Measurements from ENCODE around the gene PSRC1. TPM values are rescaled to one million over a fixed set of nuclear protein-coding genes. Genes with fewer than 3 reads are reported as not detected.
"Not testable (repeated sequence)": the region's sequence is repeated elsewhere in the genome, so short reads cannot be mapped to it uniquely, and the experiment has no call there.

The PSRC1 gene
- total RNA-seq, 1 experiment from 2014 or later, result 21.3 TPM

DNA sequence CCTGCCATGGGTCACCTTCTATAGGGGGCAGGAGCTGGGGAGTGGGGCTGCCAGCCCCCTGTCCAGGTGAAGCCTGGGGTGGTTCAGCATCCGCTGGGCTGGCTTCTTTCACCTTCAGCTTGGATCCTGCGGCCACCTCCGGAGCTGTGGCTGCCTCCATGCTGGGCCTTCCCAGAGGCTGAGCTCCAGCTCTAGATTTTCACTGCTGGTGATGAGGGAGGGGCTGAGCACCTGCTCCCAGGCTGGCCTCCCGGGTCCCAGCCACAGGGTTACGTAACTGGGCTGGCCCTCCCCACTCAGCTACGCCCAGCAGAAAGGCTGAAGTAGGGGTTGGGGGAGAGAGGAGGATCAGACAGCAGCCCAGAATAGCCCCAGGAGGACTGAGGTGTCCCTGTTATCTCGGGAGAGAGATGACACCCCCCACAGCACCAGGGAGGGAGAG lies 23.9 kb upstream of the PSRC1 start, which contains the start of gene MYBPHL:
Gene MYBPHL (minus strand): TSS at position 180 of the 442 bp plus-strand sequence. CDS start 20 bp downstream, at position 160.
- intact Hi-C loops (cut with micrococcal nuclease; ENCODE audit: unreplicated experiment), result no loop called here
- no TSS peak for BruUV-seq (replicated peaks)
- no peaks in the 10 kb centered on the region for H3K9me3 Mint-ChIP-seq (ENCODE audit: low read depth, unreplicated experiment)
- DNase-seq, result no peak
- no peak within 1 kb of the TSS for H3K4me3 Mint-ChIP-seq (ENCODE audit: low read depth, unreplicated experiment)
- no peaks in the 10 kb centered on the region for H3K36me3 Mint-ChIP-seq (ENCODE audit: insufficient read depth, unreplicated experiment)
- no peaks in the 10 kb centered on the region for H3K27me3 Mint-ChIP-seq (ENCODE audit: unreplicated experiment)
- H3K27ac Mint-ChIP-seq (ENCODE audit: unreplicated experiment), result no peak within 1 kb of the TSS
- CTCF ChIA-PET, result interaction anchor here (0.6 to 1.0 kb wide), 2 partner anchors 11 to 19 kb away, joined by 3 to 5 read pairs; no protein-coding TSS in a partner anchor
- TF ChIP-seq, protein P1, sequence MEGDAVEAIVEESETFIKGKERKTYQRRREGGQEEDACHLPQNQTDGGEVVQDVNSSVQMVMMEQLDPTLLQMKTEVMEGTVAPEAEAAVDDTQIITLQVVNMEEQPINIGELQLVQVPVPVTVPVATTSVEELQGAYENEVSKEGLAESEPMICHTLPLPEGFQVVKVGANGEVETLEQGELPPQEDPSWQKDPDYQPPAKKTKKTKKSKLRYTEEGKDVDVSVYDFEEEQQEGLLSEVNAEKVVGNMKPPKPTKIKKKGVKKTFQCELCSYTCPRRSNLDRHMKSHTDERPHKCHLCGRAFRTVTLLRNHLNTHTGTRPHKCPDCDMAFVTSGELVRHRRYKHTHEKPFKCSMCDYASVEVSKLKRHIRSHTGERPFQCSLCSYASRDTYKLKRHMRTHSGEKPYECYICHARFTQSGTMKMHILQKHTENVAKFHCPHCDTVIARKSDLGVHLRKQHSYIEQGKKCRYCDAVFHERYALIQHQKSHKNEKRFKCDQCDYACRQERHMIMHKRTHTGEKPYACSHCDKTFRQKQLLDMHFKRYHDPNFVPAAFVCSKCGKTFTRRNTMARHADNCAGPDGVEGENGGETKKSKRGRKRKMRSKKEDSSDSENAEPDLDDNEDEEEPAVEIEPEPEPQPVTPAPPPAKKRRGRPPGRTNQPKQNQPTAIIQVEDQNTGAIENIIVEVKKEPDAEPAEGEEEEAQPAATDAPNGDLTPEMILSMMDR (IDR thresholded peaks at IDR 0.05; ENCODE audit: unreplicated experiment), result no peak
- H3K4me1 Mint-ChIP-seq (ENCODE audit: low read depth, unreplicated experiment), result no peaks in the 10 kb centered on the region

DNA sequence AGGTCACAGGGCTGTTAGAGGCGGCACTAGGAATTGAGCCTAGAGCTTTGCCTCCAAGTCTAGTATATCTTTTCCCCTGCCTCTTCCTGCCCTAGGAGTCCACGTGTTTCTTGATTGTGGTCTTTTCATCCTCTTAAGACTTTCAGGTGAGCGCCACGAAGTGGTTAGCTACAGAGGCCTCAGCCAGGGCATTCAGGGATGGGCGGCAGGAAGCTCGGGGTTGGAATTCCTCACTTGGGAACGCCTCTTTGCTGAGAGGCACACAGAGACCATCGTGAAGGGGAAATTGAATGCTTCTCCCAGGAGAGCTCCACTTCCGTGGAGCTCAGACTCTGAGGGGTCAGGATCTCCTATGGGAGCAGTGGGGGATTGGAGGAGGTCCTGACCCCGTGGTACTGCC lies 23.0 kb upstream of the PSRC1 start:
- intact Hi-C loops (cut with micrococcal nuclease; ENCODE audit: unreplicated experiment); CTCF ChIA-PET; H3K4me3 Mint-ChIP-seq (ENCODE audit: low read depth, unreplicated experiment); H3K27me3 Mint-ChIP-seq (ENCODE audit: unreplicated experiment); H3K4me1 Mint-ChIP-seq (ENCODE audit: low read depth, unreplicated experiment); DNase-seq; H3K9me3 Mint-ChIP-seq (ENCODE audit: low read depth, unreplicated experiment); H3K27ac Mint-ChIP-seq (ENCODE audit: unreplicated experiment); BruUV-seq (replicated peaks); H3K36me3 Mint-ChIP-seq (ENCODE audit: insufficient read depth, unreplicated experiment): not testable (repeated sequence)

GRCh38 chr1:109304226-109304920 lies 21.4 kb upstream of the PSRC1 start:
- H3K9me3 Mint-ChIP-seq (ENCODE audit: low read depth, unreplicated experiment), result no peaks in the 10 kb centered on the region
- H3K4me3 Mint-ChIP-seq (ENCODE audit: low read depth, unreplicated experiment), result no peak overlapping the region
- no peaks in the 10 kb centered on the region for H3K4me1 Mint-ChIP-seq (ENCODE audit: low read depth, unreplicated experiment)
- no peaks in the 10 kb centered on the region for H3K36me3 Mint-ChIP-seq (ENCODE audit: insufficient read depth, unreplicated experiment)
- intact Hi-C loops (cut with micrococcal nuclease; ENCODE audit: unreplicated experiment), result no loop called here
- TF ChIP-seq, protein P1 (IDR thresholded peaks at IDR 0.05; ENCODE audit: unreplicated experiment), result no peak
- no peak for DNase-seq
- no TSS peak for BruUV-seq (replicated peaks)
- CTCF ChIA-PET, result interaction anchor here (0.6 kb wide), 1 partner anchor 326 kb away, joined by 7 read pairs; no protein-coding TSS in a partner anchor
- H3K27ac Mint-ChIP-seq (ENCODE audit: unreplicated experiment), result no peak overlapping the region
- no peaks in the 10 kb centered on the region for H3K27me3 Mint-ChIP-seq (ENCODE audit: unreplicated experiment)

DNA sequence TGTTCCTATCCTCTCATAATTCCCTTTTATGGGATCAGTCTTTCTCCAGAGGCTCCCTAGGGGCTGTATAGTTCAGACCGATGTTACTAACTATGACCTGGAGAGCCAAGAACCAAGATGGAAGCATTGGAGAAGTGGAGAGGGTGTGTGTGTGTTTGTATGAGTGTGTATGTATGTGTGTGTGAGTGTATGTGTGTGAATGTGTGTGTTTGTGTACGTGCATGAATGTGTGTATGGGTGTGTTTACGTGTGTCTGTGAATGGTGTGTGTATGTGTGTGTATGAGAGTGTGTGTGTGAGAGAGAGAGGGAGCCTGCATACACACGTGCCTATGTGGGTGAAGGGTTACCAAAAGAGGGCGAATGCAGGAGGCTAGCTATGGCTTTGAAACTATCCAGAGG lies 18.9 kb upstream of the PSRC1 start:
- no TSS peak for BruUV-seq (replicated peaks)
- intact Hi-C loops (cut with micrococcal nuclease; ENCODE audit: unreplicated experiment), result no loop called here
- no peaks in the 10 kb centered on the region for H3K36me3 Mint-ChIP-seq (ENCODE audit: insufficient read depth, unreplicated experiment)
- H3K27me3 Mint-ChIP-seq (ENCODE audit: unreplicated experiment), result no peaks in the 10 kb centered on the region
- TF ChIP-seq, protein P1 (IDR thresholded peaks at IDR 0.05; ENCODE audit: unreplicated experiment), result no peak
- no peak overlapping the region for H3K27ac Mint-ChIP-seq (ENCODE audit: unreplicated experiment)
- no peak for DNase-seq
- H3K9me3 Mint-ChIP-seq (ENCODE audit: low read depth, unreplicated experiment), result no peaks in the 10 kb centered on the region
- no peak overlapping the region for H3K4me3 Mint-ChIP-seq (ENCODE audit: low read depth, unreplicated experiment)
- CTCF ChIA-PET, result no interaction called here
- H3K4me1 Mint-ChIP-seq (ENCODE audit: low read depth, unreplicated experiment), result peaks cover 10% of the 10 kb centered on the region

- DNase-seq, result no peak
- H3K27ac Mint-ChIP-seq (ENCODE audit: unreplicated experiment), result no peak overlapping the region
- TF ChIP-seq, protein P1 (IDR thresholded peaks at IDR 0.05; ENCODE audit: unreplicated experiment), result no peak
- no peaks in the 10 kb centered on the region for H3K9me3 Mint-ChIP-seq (ENCODE audit: low read depth, unreplicated experiment)
- intact Hi-C loops (cut with micrococcal nuclease; ENCODE audit: unreplicated experiment), result no loop called here
- H3K4me3 Mint-ChIP-seq (ENCODE audit: low read depth, unreplicated experiment), result no peak overlapping the region
- peaks cover 10% of the 10 kb centered on the region for H3K4me1 Mint-ChIP-seq (ENCODE audit: low read depth, unreplicated experiment)
- H3K27me3 Mint-ChIP-seq (ENCODE audit: unreplicated experiment), result peaks cover under 1% of the 10 kb centered on the region
- no peaks in the 10 kb centered on the region for H3K36me3 Mint-ChIP-seq (ENCODE audit: insufficient read depth, unreplicated experiment)
- BruUV-seq (replicated peaks), result no TSS peak
- CTCF ChIA-PET, result no interaction called here
These were observed 17.8 kb upstream of the PSRC1 start for GRCh38 chr1:109300650-109301151.

All from Calu3 (cell line).